ENCODE data around the gene EPHA10.
"Not testable (repeated sequence)": the region's sequence is repeated elsewhere in the genome, so short reads cannot be mapped to it uniquely, and the experiment has no call there.

GRCh38 chr1:37737975-37738374, 26.9 kb downstream of the EPHA10 start:
- TF ChIP-seq EP300 (IDR thresholded peaks at IDR 0.05); CTCF (IDR thresholded peaks at IDR 0.05); POLR2A (IDR thresholded peaks at IDR 0.05; ENCODE audit: low read depth); POLR2AphosphoS5 (IDR thresholded peaks at IDR 0.05): not testable (repeated sequence)
